HTR-8/SVneo (cell line): ENCODE data around the gene FAM222B.
A peak's percentile ranks its signal among the peaks of the same experiment; 100 is the strongest.
"Not testable (repeated sequence)": the region's sequence is repeated elsewhere in the genome, so short reads cannot be mapped to it uniquely, and the experiment has no call there.

Experiments
- DNase-seq: peaks from one replicate; pipeline ENCODE4 v3.0.0; 2011; ENCODE audit warnings: low spot score, mixed read lengths; ENCODE audit not compliant: insufficient read length
- FAIRE-seq: peaks from 2 replicates; lab custom pipeline; 2011; peaks lifted over from hg19 to GRCh38; lab: Jason Lieb, UNC

Gene FAM222B

DNA sequence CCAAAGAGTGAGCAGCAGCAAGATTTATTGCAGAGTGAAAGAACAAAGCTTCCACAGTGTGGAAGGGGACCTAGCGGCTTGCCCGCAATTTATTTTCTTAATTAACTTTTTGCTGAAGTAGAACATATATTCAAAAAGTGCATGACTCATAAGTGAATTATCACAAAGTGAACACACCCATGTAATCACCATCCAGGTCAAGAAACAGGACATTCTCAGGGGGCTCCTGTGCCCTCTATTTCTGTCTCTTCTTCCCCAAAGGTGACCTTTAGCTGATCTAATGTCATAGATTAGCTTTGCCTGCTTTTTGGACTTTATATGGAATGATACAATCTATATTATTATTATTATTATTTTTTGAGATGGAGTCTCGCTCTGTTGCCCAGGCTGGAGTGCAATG is 32.2 kb upstream of the FAM222B start:
- DNase-seq (no peak), FAIRE-seq (no peak)

DNA sequence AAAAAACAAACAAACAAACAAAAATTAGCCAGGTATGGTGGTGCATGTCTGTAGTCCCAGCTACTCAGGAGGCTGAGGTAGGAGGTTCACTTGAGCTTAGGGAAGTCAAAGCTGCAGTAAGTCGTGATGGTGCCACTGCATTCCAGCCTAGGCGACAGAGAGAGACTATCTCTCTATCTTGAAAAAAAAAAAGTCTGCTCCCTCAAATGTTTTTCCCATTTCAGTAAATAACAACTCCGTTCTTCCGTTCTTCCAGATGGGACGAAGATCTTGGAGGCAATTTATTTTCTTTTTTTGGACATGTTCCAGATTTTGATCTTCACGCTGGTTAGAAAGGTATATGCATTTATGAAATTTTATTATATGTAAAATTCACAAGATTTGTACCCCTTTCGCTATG is 31.2 kb upstream of the FAM222B start:
- DNase-seq (no peak), FAIRE-seq (no peak)

DNA sequence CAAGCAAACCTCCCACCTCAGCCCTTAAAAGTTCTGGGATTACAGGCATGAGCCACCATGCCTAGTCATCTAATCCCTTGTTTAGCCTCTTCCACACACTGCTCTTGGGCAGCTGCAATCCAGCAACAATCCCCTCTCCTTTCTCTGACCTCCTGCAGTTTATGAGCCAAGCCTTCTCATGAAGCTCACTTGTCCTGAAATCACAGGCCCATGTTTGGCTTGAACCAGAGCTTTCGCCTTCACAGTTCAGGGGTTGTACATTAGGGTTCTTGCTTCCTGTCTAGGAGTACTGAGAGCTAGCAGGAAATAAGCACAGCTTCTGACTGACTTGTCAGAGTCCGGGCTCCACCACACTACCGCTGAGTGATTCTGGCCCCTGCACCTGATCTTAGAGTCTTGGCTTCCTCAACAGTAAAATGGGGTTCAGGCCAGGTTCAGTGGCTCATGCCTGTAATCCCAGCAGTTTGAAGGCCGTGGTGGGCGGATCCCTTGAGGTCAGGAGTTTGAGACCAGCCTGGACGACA is 28.5 kb upstream of the FAM222B start:
- DNase-seq: no peak
- no peak for FAIRE-seq

DNA sequence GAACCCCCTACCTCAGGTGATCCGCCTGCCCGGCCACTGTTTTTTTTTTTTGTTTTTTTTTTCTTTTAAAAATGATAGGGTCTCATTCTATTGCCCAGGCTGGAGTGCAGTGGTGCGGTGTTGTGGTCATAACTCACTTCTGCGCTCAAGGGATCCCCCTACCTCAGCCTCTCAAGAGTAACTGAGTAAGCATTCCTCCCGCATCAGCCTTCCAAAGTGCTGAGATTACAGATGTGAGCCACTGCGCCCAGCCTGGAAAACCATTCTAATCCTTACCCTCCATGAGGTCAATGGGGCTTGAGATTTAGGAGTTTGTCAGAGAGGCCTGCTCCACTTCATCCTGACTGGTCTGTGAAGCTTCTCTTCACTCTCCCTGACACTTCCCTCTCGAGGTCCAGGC is 24.7 kb upstream of the FAM222B start:
- no peak for FAIRE-seq

DNA sequence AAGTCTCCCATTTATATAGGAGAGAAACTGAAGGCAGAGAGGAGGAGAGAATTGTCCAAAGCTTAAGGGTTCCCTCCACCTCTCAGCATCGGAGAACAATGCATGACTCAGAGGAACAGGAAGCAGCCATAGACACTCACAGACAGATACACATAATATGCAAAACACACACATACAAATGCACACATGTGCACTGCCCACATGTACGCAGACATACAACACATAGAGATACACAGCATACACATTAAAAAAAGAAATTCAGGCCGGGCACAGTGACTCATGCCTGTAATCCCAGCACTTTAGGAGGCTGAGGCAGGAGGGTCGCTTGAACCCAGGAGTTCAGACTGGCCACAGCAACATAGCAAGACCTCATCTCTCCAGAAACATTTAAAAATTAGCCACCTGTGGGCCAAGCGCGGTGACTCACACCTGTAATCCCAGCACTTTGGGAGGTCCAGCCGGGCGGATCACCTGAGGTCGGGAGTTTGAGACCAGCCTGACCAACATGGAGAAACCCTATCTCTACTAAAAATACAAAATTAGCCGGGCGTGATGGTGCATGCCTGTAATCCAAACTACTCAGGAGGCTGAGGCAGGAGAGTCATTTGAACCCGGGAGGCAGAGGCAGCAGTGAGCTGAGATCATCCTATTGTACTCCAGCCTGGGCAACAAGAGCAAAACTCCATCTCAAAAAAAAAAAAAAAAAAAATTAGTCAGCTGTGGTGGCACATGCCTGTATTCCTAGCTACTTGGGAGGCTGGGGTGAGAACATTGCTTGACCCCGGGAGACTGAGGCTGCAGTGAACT is 23.6 kb upstream of the FAM222B start:
- FAIRE-seq (no peak), DNase-seq (no peak)

More for the DNA sequence above, 24.7 kb upstream of the FAM222B start:
- DNase-seq: no peak

DNA sequence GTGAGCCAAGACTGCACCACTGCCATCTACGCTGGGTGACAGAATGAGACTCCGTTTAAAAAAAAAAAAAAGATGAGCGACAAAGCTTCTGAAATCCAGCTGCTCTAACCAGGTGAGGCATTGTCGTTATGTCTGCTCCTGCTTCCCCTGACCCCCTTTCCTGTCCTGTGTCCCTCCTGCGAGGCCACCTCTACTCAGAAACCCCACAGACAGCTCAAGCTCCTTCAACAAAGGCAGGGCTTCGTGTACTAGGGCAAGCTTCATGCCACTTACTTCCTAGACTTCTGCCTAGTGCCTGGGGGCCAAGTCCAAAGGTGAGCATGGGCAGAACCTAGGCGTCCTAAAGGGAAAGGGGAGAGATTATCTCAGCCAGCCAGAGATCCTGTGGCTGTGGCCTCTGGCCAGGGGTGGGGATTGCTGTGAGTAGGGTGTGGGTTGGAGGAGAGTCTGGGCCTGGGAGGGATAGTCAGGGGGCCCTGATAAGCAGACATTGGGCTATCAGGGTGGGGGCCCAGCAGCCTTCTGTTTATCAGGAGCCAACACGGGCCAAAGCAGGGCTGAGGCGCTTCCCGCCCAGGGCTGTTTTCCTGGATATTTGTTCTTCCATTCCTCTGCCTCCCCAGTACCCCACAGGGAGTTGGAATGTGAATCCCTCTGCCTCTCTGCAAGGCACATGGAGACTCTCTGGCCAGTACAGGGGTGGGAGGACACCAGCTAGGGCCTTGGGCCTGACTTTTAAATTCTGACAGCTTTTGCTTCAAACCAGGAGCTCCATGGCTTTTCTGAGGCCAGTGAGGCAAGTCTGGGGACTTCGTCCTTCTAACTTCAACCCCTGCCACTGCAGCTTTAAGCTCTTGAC is 22.6 kb upstream of the FAM222B start:
- no peak for DNase-seq
- FAIRE-seq: no peak

DNA sequence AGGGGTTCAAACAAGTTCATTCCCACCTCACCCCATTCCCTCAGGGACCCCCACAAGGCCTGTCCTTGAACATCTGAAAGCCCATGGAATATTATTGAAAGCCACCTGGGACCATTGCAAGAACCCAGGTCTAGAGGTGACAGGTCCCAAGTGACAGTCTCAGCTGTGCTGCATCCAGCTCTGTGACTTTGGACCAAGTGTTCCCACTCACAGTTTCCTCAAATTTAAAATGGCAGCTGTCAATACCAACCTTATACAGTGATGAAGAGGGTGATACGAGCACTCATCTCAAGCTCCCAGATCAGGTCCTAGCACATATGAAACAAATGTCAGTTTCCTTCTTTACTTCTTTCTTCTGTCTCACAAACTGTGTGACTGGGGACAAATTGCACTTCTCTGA is 21.4 kb upstream of the FAM222B start:
- FAIRE-seq: no peak

DNA sequence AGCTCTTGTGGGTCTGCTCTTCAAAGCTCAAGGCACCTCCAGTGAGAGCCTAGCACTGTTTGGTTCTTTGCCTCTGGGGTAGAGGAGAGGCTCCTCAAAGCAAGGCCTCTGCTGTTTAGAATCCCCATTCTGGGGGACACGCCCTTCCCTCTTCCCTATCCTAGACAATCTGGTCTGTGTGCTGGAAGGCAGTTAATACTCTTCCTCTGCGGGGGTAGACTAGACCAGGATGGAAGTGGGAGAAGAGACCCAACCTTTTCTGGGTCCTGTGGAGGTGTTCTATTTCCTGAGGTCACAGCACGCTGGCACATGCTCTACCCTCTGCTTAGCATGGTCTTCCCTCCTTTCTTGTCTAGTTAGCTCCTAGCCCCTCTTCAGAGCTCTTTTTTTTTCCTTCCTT is 20.0 kb upstream of the FAM222B start:
- no peak for DNase-seq
- FAIRE-seq: no peak

More for the DNA sequence above, 21.4 kb upstream of the FAM222B start:
- no peak for DNase-seq

DNA sequence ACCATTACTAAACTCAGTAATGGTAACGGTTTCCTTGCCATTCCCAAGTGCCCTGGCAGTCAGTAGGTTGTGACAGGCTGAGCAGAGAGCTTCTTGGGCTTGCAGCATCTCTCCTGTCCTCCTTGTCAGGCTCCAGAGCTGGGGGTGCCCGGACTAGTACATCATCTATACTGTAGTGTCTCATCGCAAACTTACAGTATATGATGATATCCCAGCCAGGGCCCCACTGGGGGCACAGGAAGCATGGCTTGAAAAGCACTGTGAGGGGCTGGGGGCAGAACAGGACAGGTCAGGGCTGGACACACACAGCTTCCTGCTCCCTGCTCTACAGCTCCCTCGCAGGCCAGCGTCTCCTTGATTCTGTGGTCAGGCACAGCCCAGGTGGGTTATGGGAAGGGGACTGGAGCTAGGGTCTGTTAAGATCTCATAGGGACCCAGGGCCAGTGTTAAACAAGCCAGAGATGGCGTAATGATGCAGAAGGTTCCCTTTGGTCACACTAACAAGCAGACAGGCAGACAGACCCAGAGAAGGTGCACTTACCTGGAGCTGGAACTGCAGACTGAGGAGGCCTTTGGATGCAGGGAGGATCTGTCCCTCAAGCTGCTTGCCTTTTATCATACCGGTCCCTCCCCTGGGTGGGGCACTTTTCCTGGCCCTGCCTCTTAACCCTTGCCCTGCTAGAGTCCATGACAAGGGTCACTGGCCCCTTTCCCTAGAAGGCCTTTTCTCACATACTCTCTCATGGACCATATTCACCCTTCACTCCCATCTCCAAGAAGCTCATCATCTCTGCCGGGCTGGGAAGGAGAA is 19.0 kb upstream of the FAM222B start:
- DNase-seq: no peak
- no peak for FAIRE-seq

DNA sequence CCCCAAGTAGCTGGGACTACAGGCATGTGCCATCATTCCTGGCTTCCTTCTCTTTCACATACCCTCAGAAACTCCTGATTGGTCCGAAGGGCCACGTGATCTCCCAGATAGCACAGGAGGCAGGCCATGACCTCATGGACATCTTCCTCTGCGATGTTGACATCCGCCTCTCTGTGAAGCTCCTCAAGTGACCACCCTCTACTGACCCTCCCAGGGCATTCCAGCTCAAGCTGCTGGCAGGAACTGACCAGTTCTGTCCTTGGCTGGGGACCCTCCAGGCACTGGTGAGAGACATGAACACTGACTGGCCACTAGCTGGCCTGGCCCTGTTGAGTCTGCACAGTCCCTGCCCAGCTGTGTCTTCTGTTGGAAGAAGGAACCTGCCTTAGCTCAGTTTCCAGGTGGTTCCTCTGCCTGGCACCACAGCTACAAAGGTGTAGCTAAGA is 17.8 kb upstream of the FAM222B start:
- FAIRE-seq (no peak), DNase-seq (no peak)

DNA sequence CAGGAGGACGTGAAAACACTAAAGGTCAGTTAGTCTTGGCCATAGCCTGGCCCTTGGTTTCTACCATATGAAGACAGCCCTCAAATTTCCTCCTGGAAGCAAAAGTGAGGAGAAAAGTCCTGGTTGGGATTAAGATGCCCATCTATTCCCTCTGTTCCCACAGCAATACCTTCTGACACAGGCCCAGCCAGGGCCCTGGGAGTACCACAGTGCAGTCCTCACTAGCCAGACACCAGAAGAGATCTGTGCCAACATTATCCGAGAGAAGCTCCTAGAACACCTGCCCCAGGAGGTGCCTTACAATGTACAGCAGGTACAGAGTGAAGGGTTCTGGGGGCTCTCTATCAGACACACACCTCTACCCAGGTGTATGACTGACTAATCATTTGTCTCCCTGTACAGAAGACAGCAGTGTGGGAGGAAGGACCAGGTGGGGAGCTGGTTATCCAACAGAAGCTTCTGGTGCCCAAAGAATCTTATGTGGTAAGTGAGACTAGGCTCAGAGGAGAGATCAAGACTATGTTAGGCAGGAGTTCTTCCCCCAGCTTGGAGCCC is 16.3 kb upstream of the FAM222B start:
- no peak for DNase-seq
- no peak for FAIRE-seq

DNA sequence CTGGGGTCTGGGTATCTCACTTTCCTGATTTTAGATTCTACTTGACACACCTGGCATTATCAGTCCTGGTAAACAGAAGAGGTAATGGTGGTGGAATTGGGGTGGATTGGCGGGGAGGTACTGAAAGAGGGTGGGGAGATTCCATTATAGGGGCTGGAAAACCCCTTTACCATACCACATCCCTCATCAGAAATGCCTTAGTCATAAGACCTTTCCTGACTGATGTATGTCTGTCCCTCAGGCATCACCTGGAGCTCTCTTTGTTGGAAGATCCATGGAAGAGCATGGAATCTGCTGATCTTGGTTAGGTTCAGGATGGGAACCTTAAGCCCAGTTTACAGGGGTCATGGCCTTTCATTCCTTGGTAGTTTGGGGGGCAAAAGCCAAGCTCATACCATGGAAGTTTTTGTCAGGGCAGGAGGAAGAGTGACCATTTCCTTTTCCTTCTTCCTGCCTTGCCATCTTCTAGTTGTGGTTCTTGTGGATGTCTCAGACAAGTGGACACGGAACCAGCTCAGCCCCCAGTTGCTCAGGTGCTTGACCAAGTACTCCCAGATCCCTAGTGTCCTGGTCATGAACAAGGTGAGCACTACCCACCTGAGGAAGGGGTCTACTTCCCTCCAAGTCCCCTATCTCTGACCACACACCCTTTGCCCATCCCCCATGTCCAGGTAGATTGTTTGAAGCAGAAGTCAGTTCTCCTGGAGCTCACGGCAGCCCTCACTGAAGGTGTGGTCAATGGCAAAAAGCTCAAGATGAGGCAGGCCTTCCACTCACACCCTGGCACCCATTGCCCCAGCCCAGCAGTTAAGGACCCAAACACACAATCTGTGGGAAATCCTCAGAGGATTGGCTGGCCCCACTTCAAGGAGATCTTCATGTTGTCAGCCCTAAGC is 15.6 kb upstream of the FAM222B start:
- FAIRE-seq: no peak
- DNase-seq: no peak

DNA sequence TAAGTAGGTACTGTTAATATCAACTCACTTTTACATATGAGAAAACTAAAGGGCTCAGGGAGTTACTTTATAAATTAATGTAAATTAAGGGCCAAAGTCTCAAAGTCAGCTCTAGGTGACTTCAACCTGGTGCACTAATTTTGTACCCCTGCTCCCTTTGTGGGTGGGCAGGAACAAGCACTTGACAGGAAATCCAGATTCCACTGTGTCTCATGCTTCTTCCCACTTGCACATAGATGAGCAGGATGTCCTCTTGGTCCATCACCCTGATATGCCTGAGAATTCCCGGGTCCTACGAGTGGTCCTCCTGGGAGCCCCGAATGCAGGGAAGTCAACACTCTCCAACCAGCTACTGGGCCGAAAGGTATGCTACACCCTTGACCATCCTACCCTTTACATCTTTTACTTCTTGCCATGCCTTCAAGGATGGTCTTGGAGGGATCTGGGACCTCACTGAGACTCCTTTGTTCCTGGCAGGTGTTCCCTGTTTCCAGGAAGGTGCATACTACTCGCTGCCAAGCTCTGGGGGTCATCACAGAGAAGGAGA is 13.5 kb upstream of the FAM222B start:
- FAIRE-seq: no peak
- DNase-seq: no peak

DNA sequence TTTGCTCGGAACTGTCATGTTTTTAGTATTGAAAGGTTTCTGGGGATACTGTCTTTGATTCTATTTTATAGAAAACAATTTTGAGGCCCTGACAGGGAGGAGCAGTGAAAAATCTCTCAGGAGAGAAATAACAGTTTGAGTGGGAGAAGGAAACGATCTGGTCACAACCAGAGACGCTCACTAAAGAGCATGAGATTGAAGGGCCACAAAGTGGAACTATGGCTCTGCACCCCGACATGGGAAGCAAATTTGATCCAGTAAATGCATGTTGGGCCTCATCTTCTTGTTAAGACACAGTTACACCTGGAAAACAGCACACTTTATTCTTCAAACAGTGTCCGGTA is 12.7 kb upstream of the FAM222B start:
- DNase-seq (no peak), FAIRE-seq (no peak)

DNA sequence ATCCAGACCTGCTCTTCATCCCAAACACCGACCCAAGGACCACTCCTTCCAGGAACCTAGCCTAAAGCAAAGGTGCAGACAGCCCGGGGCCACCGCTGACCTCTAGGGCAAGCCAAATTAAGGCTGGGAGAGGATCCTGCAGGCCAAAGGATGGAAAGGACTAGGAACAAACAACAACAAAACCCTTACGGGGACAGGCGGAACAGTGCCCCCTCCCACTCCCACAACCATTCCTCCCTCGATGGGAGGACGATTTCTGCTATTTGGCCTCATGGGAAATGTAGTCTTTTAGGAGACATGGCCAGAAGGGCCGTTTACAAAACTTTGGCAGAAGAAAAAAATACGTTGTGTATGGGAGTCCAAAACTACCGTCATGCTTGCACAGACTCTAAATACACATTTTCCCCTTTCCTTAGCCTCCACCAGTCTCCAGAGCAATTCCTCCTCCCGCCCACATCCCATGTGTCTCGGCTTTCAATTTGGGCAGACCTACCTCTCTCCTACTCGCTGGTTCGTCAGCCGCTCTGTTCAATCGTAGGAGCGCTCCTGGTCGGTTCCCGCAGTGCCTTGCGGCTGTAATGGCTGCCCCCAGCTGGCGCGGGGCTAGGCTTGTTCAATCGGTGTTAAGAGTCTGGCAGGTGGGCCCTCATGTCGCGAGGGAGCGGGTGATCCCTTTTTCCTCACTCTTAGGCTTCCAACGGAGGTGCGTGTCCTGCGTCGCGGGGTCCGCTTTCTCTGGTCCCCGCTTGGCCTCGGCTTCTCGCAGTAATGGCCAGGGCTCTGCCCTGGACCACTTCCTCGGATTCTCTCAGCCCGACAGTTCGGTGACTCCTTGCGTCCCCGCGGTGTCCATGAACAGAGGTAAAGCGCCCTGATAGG is 12.1 kb upstream of the FAM222B start, which contains the start of gene ERAL1:
Gene ERAL1 (plus strand): TSS at position 560 of the 879 bp plus-strand sequence. CDS start 19 bp downstream, at position 579.
- FAIRE-seq: peak; percentile 90
- DNase-seq: peak; percentile 97

DNA sequence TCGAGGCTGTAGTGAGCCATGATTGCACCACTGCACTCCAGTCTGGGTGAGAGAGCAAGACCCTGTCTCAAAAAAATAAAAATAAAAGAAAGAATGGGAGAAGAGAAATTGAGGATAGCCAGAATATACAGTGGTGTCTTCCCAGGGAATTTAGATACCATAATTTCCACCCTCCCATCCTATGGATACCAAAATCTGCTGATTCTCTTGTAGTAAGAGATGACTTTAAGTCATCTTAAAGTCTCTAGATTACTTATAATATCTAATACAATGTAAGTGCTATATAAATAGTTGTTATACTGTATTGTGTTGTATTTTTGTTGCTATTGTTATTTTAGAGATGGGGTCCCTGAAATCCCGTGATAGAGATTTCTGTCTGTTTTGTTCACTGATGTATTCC is 10.7 kb upstream of the FAM222B start:
- DNase-seq (no peak), FAIRE-seq (no peak)

DNA sequence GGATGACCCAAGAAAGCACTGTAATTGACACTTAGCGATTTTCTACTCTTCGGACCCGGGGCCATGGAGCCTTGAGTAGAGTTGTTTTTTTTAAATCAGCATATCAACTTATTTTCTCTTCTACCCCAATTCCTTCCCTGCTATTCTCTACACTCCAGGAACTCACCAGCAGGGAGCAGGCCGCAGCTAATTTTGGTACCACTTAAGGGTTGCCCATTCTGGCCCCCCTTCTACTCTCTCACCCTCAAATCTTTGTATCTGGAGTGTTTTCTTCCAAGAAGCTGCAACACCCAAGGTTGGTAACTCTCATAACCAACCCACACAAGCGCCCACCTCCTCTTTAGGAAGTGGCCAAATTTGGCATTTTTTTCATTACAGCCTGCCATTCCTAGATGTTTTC is 6.7 kb upstream of the FAM222B start:
- peak; percentile 27 for DNase-seq
- no peak for FAIRE-seq

DNA sequence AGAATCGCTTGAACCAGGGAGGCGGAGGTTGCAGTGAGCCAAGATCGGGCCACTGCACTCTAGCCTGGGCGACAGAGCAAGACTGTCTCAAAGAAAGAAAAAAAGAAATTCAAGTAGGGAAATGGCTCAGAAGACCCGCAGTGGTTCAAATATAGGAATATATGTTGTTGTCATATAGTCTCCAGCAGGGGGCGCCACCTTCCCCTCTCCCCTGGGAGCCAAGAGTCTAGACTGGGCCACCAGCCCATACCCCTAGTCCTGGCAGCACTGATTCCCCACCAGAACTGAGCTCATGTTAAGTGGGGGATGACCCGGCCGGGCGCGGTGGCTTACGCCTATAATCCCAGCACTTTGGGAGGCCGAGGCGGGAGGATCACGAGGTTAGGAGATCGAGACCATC is 6.1 kb upstream of the FAM222B start:
- peak; percentile 48 for DNase-seq
- FAIRE-seq: not testable (repeated sequence)
